ENCODE results near the gene MEPE.
"Not testable (repeated sequence)": the region's sequence is repeated elsewhere in the genome, so short reads cannot be mapped to it uniquely, and the experiment has no call there.

The MEPE gene

GRCh38 chr4:87875191-87875590, 42.4 kb downstream of the MEPE start:
- TF ChIP-seq, protein P1, sequence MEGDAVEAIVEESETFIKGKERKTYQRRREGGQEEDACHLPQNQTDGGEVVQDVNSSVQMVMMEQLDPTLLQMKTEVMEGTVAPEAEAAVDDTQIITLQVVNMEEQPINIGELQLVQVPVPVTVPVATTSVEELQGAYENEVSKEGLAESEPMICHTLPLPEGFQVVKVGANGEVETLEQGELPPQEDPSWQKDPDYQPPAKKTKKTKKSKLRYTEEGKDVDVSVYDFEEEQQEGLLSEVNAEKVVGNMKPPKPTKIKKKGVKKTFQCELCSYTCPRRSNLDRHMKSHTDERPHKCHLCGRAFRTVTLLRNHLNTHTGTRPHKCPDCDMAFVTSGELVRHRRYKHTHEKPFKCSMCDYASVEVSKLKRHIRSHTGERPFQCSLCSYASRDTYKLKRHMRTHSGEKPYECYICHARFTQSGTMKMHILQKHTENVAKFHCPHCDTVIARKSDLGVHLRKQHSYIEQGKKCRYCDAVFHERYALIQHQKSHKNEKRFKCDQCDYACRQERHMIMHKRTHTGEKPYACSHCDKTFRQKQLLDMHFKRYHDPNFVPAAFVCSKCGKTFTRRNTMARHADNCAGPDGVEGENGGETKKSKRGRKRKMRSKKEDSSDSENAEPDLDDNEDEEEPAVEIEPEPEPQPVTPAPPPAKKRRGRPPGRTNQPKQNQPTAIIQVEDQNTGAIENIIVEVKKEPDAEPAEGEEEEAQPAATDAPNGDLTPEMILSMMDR (IDR thresholded peaks at IDR 0.05), result no peak
- no peak for DNase-seq (ENCODE audit: low spot score)
- no peak overlapping the region for H3K4me3 ChIP-seq
- no peak overlapping the region for H3K27ac ChIP-seq

DNA sequence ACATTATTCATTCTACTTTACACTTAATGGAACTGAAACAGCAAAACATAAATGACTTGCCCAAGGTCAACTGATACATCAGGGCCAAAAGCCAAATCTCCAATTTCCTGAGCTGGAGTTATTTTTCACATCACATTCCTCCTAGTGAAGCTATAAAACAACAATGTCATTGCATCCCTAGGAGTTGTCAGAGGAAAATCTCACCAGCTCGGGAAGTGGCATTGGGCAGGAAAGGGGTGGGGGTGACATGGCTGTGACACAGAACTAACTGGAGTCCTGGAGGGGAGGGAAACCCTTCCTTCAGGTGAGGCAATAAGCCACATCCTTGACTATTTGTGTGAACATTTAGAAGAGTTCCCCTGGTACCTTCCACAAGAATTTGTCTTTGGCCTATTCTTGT, 47.3 kb downstream of the MEPE start:
- DNase-seq (ENCODE audit: low spot score), result no peak
- TF ChIP-seq, protein P1 (IDR thresholded peaks at IDR 0.05), result no peak
- no peak overlapping the region for H3K27ac ChIP-seq
- no peak overlapping the region for H3K4me3 ChIP-seq

DNA sequence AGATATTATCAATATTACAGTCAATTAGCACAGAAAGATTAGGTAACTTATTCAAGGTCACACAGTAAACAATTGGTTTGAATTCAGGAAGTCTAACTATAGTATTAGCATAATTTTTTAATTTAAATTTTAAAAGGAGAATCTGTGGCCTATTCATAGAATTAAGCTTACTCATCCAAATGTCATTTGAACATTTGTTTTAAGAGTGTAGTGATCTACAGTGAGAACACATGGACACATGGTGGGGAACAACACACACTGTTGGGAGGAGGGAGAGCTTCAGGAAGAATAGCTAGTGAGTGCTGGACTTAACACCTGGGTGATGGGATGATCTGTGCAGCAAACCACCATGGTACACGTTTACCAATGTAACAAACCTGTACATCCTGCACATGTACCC, 48.3 kb downstream of the MEPE start:
- no peak for DNase-seq (ENCODE audit: low spot score)
- TF ChIP-seq, protein P1 (IDR thresholded peaks at IDR 0.05), result no peak
- H3K27ac ChIP-seq, result no peak overlapping the region
- H3K4me3 ChIP-seq, result no peak overlapping the region

GRCh38 chr4:87882321-87882720, 49.6 kb downstream of the MEPE start:
- Histone ChIP-seq H3K27ac (no peak overlapping the region), H3K4me3 (no peak overlapping the region)
- TF ChIP-seq, protein P1 (IDR thresholded peaks at IDR 0.05), result no peak
- no peak for DNase-seq (ENCODE audit: low spot score)

GRCh38 chr4:87882861-87883260, 50.1 kb downstream of the MEPE start:
- Histone ChIP-seq H3K4me3 (no peak overlapping the region), H3K27ac (no peak overlapping the region)
- no peak for DNase-seq (ENCODE audit: low spot score)
- TF ChIP-seq, protein P1 (IDR thresholded peaks at IDR 0.05), result no peak

DNA sequence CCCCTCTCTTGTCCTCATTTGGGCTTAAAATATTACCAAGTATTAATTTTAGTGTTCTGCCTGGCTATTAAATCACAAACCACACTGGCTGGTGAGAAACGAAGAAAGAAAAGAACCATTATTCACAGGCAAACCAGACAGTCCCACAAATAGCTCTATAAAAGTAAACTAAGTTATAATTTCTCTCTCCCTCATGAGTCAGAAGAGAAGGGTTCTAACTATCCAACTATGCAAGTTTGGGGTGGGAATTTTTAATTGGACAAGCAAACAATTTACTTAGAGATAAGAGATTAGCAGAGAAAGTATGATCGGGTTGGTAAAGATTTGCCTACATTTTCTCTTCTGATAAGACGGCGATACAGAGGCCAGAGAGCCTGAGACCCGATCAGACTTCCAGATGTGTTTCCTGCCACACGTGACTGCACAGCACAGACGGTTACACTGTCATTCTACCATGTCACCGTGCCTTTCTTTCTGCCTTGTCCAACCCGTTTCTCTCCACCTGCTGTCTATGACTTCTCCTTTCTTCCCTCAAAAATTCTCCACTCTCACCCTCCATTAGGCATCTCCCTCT, 52.3 kb downstream of the MEPE start:
- Histone ChIP-seq H3K4me3 (no peak overlapping the region), H3K27ac (no peak overlapping the region)
- TF ChIP-seq, protein P1 (IDR thresholded peaks at IDR 0.05), result no peak
- no peak for DNase-seq (ENCODE audit: low spot score)

GRCh38 chr4:87886083-87886482, 53.3 kb downstream of the MEPE start:
- no peak overlapping the region for H3K4me3 ChIP-seq
- no peak overlapping the region for H3K27ac ChIP-seq
- TF ChIP-seq, protein P1 (IDR thresholded peaks at IDR 0.05), result no peak
- DNase-seq (ENCODE audit: low spot score), result no peak

GRCh38 chr4:87890753-87891152, 58.0 kb downstream of the MEPE start:
- H3K4me3 ChIP-seq; H3K27ac ChIP-seq; DNase-seq (ENCODE audit: low spot score): not testable (repeated sequence)
